Stimulated activated CD8-positive, alpha-beta memory T cell treated with anti-CD3 and anti-CD28 coated beads, Interleukin-7, amount 100 ng/mL, for 1 hour (primary cell): ENCODE data around the gene TLL1.

ENCODE experiments used
- DNase-seq, 2 donors: peaks; one replicate each; pipeline ENCODE4 v3.0.0-alpha.2; 2020; ENCODE audit warnings: low read depth in 2 of 2

TLL1 gene

DNA sequence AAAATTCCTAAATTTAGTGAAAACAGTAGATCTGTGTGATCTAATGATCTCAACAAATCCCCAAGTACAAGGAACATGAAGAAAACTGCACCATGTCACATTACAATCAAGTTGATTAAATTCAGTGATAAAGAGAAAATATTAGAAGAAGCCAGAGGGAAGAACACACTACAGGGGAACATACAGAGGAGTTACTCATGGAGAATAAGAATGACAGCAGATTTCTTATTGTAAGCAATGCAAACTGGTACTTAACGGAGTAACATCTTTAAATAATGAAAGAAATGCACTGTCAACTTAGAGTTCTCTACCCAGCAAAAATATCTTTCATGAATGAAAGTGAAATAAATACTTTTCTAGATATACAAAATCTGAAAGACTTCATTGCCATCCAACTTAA is 21.1 kb downstream of the TLL1 start:
- no peak for DNase-seq

DNA sequence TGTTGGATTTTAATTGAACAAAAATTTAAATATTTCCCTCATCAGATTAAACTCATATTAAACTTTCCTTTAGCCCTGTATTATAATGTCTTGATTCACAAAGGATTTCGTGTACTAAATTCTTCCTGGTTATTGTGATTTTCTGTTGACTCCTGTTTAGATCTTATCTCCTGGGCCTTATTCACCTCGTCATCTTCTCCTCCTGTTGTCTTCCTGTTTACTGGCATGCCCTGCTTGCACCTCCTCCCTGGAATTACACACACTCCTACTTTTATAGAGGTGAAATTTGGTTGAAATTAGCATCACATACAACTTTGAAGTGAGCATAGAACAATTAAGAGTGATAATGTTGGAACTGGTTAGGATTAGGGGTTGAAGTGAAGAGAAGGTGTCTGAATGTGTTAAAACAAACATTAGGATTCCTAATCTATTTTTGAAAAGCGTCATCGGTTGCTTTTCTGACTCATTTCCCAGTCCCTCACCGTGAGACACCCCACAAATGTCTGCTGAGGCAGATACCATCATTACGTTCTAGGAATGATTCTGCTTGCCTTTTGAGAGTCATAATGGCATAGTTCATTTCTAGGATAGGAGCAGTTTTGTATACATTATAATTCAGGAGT is 32.5 kb downstream of the TLL1 start:
- no peak for DNase-seq

DNA sequence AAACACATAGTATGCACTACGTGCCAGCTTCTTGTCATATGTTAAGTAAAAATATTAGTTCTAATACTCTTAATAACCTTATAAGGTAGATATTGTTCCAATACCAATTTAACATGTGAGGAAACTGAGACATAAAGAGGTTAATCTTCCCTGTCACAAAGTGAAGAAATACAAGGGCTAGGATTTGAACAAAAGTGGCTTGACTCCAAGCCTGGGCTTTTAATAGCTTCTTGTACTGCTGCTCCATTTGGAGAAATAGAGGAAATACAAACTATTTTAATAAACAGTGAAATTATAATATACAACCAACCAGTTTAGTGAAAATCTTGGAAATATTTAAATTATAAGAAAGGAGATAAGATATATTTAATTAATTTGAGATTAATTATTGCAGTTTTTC is 33.2 kb downstream of the TLL1 start:
- DNase-seq, result no peak

DNA sequence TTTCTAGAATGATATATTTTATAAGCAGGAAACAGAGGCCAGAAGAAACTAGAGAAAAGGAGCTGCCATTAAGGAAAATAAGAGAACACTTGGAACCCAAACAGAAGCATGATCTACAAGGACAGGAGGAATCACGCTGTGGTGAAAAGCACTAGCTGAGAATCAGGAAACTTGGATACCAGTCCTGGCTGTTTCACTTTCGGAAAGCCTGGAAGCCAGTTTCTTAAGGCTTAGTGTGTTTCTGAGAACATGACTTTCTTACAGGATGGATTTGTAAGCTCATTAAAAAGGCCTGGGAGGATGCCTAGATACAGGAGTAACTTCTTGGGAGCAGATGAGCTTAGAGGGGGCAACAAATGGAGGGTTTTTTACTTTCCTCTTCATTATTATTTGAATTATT is 36.9 kb downstream of the TLL1 start:
- no peak for DNase-seq

DNA sequence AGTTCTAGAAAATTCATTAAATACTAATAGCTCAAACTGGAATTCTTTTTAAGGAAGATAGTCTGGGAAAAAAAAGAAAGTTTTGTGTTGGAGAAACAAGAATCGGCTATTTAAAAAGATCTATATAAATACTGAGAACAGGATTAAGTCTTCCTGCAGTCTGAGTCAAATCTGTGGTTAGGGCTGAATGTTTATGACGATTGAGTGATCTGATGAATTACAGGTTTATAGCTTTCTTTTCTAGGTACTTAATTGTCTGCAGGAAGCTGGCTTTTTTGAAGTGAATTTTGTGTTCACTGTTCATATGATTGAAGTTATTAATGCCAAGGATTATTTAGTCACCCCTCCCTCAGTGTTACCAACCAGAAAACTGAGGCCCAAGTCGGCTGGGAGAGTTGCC is 42.2 kb downstream of the TLL1 start:
- DNase-seq, result no peak

DNA sequence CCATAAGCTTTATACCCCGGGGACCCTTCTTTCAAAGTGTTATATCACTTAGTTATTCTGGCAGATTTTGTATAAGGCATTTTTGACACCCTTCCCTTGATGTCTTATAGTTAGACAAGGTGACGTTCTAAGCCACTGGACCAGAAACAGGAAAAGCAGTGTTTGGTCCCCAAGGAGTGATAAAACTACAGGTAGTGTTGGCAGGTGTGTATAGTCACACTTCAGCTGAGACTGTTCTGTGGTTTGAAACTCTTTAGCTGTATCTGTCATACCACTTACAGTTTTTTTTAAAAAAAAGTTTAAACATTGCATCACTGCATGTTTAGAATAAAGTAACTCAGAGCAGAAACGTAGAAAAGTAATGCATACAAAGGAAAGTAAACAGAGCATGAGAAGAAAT is 48.5 kb downstream of the TLL1 start:
- DNase-seq, result no peak

DNA sequence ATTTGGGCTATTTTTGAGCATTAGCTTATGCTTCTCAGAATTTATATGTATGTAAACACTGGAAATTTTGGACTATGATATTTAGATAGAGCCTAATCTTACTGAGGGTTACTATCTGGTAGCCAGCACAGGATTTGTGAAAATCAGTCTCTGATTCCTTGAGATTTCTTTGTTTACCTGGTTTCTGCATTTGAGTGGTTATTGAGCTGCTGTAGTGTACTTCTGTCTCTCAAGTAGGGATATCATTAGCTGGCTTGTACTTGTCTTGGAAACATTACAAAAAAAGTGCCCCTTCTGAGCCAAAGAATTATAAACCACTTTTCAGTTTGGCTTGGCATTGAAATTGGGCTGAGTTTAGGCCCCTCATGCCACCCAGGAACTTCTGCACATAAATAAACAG is 49.7 kb downstream of the TLL1 start:
- DNase-seq, result no peak

DNA sequence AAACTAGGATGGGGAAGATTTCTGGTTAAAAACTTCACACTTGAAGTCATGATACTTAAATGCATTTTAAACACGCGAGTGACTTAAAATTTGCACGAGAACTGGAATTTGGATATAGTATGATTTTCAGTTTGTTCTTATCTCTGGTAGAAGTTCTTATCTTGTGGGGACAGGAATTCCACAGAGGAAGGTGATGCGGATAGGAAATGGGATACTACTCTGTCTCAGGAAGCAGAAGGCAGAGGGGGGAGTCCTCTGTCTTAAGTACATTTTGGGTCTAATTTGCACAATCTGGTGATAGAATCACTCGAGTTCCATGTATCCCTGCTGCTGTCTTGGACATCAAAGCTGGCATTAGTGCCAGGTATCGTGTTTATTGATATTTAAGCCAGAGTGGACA is 53.3 kb downstream of the TLL1 start:
- DNase-seq, result no peak

DNA sequence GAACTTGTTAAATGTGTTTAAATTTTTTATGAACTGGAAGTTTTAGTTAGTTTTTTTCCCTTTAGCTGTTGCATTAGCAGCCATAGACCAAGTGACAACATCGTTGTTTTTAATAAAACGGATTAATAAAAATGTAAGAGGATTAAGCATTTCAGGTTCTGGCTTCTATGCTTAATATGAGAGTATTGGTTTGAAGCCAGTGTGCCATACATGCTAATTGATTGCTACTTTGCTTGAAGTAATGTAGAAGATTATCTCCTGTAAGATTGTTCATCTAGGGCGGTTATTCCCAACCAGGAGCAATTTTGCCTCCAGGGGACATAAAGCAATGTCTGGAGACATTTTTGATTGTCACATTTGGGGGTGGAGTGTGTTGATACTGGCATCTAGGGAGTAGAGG is 54.3 kb downstream of the TLL1 start:
- DNase-seq, result no peak

DNA sequence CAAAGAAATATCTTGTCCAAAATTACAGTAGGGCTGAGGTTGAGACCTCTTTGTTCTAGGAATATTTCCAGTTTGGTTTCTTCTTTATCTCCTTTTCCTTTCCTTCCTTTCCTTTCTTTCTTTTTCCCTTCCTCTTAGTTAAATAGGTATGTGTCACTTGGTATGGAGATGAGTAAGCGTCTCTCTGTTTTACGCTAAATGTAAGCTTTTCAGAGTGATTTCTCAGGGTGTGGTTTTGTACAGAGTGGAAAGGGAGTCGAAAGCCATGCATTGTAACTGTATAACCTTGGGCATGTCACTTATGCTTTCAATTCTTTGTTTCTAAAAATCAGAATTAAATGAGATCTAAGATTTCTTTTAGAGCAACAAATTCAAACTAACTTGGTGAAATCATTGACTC is 54.8 kb downstream of the TLL1 start:
- no peak for DNase-seq

DNA sequence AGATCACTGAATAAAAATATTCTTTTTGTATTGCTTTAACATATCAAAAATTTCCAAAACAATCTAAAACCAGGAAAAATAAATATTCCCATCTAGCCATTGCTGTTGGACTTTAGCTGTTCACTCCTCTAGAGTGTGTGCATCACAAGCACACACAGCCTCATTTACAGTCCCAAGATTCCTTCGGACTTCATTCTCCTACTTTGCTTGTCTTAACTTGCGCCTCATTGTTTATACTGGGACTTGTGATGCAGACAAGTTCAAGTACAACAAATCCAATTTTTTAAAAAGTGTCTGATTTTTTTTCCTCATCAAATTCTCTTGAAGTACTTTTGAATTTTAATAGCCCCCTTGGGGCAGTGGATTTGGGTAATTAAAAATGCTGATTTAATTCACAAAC is 55.6 kb downstream of the TLL1 start:
- DNase-seq, result no peak

DNA sequence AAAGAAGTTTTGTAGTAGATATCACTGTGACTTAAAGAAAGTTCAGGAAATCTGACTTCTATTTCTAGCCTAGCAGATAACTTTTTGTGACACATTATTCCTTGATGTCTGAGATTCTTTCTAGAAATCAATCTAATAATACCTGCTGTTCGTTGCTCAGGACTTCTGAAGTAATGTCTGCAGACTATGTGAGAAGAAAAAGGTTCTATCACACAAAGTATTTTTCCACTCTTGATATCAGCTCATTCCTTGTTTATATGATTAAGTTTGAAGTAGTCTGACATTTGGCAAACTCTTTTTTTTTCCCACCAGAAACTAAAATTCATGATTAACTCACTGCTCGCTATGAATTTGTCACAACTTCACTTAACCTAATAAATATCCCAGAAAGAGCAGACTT is 56.6 kb downstream of the TLL1 start:
- no peak for DNase-seq

DNA sequence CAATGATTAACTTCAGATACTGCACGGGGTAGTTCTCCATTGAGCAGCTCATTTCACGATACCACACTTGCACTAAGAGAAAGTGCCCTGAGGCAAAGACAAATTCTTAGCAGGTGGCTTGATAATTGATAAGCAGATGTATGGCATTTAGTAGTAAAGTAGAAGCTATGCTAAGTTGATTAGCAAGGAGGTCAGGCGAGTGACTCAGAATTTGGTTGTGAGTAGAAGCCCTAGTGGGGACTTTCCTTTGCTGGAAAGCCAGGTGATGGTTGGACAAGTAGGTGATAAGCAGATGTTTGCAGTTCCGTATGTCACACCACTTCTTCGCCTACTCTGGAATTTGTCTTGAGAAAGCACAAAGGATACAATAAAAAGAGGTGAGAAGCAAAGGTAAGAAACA is 58.7 kb downstream of the TLL1 start:
- no peak for DNase-seq

DNA sequence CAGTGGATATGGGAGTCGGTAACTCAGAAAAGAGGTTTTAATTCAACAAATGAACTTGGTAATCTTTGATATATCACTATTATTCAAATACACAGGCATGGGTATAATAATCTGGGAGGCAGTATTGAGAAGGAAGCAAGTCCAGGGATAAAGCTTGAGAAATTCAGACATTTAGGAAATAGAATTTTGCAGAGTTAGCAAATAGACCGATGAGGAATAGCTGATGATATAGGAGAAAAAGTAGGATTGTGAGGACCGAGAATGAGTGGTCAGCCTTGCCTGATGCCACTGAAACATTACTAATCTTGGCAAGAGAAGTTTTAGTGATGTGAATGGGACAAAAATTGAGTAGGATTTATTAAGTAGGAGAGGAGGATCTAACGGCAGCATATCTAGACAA is 71.9 kb downstream of the TLL1 start:
- DNase-seq, result no peak

DNA sequence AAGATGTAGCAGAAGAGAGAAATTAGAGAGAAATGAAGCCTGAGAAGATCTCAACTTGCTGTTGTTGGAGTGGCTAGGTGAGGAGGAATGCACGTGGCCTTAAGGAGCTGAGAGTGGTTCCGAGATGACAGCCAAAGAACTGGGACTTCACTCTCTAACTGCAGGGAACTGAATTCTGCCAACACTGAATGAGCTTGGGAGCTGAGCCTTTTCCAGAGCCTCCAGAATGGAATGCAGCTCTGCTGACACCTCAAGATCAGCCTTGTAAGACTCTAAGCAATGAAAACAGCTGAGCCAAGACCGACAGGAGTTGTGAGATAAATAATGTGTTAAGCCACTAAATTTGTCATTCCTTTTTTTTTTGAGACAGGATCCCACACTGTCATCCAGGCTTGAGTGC is 73.0 kb downstream of the TLL1 start:
- DNase-seq, result no peak

DNA sequence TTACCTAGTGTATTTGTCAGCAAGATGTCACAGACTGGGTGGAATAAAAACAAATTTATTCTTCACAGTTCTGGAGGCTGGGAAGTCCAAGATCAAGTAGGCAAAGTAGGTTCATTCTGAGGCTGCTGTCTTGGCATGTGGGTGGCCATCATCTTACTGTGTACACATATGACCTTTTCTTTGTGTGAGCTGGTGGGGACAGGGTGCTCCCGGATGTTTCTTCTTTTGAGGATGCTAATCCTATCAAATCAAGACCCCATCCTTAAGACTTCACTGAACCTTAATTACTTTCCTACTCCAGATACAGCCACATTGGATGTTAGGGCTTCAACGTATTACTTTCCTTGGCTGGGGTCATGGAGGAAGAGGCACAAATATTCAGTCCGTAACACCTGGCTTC is 74.0 kb downstream of the TLL1 start:
- no peak for DNase-seq

DNA sequence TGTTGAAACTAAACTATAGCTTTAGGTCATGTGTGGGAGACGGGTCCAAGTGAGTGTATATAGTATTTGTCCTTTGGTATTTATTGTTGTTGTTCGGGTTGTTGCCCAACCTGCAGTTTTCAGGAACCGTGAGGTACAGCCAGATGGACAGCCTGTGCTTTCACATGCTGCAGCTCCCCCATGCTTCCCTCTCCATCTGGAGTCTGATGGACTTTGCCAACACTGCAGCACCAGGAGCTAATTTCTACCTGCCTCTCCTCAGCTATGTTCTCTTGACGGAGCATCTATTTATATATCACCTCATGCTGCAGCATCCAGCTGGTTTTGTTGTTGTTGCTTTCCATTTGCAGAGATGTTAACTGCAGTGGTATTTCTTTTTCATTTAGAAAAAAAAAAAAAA is 80.1 kb downstream of the TLL1 start:
- DNase-seq, result no peak

DNA sequence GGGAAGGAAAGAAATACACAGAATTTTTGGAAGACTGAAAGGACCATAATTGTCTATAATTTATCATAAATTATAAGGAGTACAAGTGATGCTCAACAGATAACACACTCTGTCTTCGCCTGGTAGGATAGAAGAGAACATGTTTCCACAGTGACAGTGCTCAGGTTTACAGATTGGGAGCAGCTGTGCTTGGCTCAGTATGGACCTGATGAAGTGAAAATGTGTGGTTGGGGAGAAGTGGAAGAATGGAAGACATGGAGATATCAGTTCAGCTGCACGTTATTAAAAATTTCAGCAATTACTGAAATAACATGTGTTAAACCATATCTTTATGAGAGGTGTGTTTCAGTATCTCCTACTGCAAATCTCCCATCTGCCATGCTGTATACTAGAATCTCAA is 90.6 kb downstream of the TLL1 start:
- DNase-seq, result no peak

DNA sequence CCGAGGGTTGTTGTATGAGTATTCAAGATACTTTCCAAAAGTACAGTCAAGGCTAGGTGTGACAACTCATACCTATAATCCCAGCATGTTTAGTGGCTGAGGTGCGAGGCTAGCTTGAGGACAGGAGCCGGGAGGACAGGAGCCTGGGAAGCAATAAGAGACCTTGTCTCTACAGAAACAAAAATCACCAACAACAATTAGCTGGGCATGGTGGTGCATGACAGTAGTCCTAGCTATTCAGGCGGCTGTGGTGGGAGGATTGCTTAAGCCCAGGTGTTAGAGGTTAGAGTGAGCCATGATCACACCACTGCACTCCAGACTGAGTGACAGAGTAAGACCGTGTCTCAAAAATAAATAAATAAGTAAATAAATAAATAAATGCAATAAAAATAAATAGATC is 91.6 kb downstream of the TLL1 start:
- no peak for DNase-seq

DNA sequence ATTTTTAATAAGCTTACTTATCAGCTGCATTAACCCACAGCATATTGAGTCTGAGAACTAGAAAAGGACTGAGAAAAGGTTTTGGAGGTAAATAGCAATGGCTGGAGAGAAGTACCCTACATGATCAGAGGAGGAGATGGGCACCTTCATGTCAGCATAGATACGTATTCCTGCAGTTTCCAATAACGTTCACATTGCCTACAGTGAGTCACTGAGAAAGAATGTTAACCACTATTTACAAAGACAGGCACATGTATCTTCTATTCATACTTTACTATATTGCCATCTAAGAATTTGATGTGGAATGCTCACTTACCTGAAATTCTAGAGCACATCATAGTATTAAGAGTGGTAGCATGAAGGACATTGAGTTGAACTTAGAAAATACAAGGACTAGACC is 92.5 kb downstream of the TLL1 start:
- DNase-seq, result no peak

DNA sequence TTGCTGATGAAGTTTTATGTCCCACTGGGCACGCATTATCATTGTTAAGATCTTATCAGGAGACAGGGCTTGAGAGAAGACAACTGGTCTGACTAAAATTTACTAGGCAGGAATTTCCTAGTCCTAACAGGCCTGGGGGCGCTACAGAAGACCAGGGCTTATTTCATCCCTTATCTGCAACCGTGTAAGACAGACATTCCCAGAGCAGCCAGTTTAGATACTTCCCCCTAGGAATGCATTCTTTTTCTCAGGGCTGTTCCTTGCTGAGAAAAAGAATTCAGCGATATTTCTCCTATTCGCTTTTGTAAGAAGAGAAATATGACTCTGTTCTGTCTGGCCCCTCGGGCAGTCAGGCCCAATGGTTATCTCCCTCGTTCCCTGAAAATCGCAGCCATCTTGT is 93.8 kb downstream of the TLL1 start:
- DNase-seq, result no peak

DNA sequence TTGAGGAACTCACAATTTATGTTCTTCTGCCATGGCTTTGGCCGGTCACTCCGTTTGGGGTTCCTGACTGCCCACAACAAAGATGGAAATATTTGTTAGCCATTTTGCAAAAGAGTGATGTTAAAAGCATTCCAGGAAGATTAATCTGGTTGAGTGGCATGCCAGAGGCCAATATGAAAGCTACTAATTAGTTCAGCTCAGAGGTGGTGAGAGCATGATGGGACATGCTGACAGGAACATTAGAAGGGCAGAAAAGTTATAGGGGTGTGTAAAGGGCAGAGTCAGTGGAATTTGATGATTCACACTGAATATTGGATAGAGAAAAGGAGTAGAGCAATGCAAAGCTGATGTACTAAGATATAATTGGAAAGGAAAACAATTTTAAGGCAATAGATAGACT is 94.4 kb downstream of the TLL1 start:
- DNase-seq, result no peak

DNA sequence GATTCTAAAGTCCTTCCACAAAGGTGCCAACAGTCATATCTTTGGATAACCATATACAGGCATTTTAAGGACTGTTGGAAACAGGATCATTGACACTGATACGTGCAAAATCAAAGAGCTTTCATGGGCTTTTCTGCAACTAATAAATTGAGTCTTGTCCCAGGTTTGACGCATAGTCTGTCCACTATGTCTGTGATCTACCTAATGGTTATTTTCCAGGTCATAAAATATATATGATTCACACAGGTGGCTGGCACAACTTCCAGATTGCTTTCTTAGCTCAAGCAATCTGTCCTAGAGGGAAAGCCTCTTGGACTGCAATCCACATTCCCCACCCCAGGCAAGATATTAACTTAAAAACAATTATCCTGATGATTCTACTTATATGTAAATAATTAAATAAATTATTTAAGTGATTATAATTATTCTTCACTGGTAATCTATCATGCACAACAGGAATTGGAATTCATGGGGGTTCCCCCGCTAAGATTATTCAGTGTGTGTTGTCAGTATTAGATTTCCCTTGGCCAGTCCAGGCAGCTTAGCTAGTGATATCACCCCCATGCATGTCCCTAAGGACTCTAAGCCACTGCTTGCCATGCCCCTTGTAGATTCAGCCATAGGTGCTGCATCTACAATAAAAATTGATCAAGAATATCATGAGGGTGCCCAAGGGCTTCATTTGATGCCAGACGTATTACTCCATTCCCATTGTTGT is 97.8 kb downstream of the TLL1 start:
- DNase-seq, result no peak

DNA sequence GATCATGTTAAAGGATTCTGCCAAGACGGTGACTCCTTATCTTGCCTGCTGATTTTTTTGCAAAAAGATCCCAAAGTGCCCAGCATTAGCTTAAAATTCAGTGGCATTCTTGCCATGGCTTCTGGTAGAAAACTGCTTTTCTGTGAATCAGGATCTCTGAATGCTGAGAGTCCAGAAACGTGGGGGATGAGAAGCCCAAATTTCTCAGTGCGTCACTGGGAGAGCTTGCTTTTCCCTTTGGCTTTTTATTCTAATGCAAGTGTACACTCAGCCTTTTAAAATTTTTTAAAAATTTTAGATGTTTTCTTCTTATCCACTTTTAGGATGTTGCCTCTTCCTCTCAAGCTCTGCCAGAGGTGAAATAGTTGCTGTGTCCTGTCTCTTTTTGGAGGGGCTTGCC is 98.4 kb downstream of the TLL1 start:
- no peak for DNase-seq
